Neuron (in vitro differentiated cells): Measurements from ENCODE around the gene SLC66A2.

Experiments used
- H2AFZ ChIP-seq: one replicate; pipeline ENCODE4 v1.6.1; 2013; ENCODE audit warnings: low read depth, mild to moderate bottlenecking, inconsistent platforms, low read length, moderate library complexity
- H3K27me3 ChIP-seq: one replicate; pipeline ENCODE4 v1.6.1; 2013; ENCODE audit warnings: low read length; ENCODE audit not compliant: insufficient read depth
- H3K36me3 ChIP-seq: one replicate; pipeline ENCODE4 v1.6.1; 2013; ENCODE audit warnings: low read length; ENCODE audit not compliant: insufficient read depth
- H3K4me1 ChIP-seq: one replicate; pipeline ENCODE4 v1.6.1; 2013; ENCODE audit warnings: low read length; ENCODE audit not compliant: insufficient read depth
- H3K4me3 ChIP-seq: 2 replicates; pipeline ENCODE4 v1.5.1; 2013; ENCODE audit warnings: mild to moderate bottlenecking, low read length, moderate library complexity
- H3K9me3 ChIP-seq: one replicate; pipeline ENCODE4 v1.6.1; 2013; ENCODE audit warnings: low read length

SLC66A2 gene

GRCh38 chr18:79935098-79935480, 16.4 kb downstream of the SLC66A2 start:
- Histone ChIP-seq H3K4me1 (peaks cover 4% of the 10 kb centered on the region), H3K36me3 (peaks cover 16% of the 10 kb centered on the region), H3K4me3 (no peak overlapping the region), H2AFZ (no peak overlapping the region), H3K27me3 (no peaks in the 10 kb centered on the region), H3K9me3 (peaks cover 21% of the 10 kb centered on the region)

- no peak overlapping the region for H3K4me3 ChIP-seq
These were observed 16.9 kb downstream of the SLC66A2 start for GRCh38 chr18:79934311-79935097.

GRCh38 chr18:79933765-79934164, 17.7 kb downstream of the SLC66A2 start:
- peaks cover 4% of the 10 kb centered on the region for H3K4me1 ChIP-seq
- H3K36me3 ChIP-seq: peaks cover 18% of the 10 kb centered on the region
- no peak overlapping the region for H3K4me3 ChIP-seq
- no peaks in the 10 kb centered on the region for H3K27me3 ChIP-seq
- H2AFZ ChIP-seq: no peak overlapping the region
- H3K9me3 ChIP-seq: peaks cover 28% of the 10 kb centered on the region

More at GRCh38 chr18:79934311-79935097, 16.9 kb downstream of the SLC66A2 start:
- Histone ChIP-seq H3K9me3 (peaks cover 21% of the 10 kb centered on the region), H3K27me3 (no peaks in the 10 kb centered on the region), H2AFZ (no peak overlapping the region), H3K4me1 (peaks cover 4% of the 10 kb centered on the region), H3K36me3 (peaks cover 14% of the 10 kb centered on the region)

GRCh38 chr18:79932907-79933306, 18.5 kb downstream of the SLC66A2 start:
- Histone ChIP-seq H3K36me3 (peaks cover 25% of the 10 kb centered on the region), H3K4me3 (no peak overlapping the region), H3K9me3 (peaks cover 33% of the 10 kb centered on the region)

GRCh38 chr18:79931475-79931874, 20.0 kb downstream of the SLC66A2 start:
- peaks cover 30% of the 10 kb centered on the region for H3K9me3 ChIP-seq
- peaks cover 22% of the 10 kb centered on the region for H3K36me3 ChIP-seq

More at GRCh38 chr18:79932907-79933306, 18.5 kb downstream of the SLC66A2 start:
- no peak overlapping the region for H2AFZ ChIP-seq
- H3K4me1 ChIP-seq: peaks cover 4% of the 10 kb centered on the region
- no peaks in the 10 kb centered on the region for H3K27me3 ChIP-seq

GRCh38 chr18:79930020-79930642, 21.3 kb downstream of the SLC66A2 start:
- H3K9me3 ChIP-seq: peaks cover 31% of the 10 kb centered on the region
- H3K27me3 ChIP-seq: no peaks in the 10 kb centered on the region
- peaks cover 21% of the 10 kb centered on the region for H3K36me3 ChIP-seq
- no peak overlapping the region for H3K4me3 ChIP-seq
- peaks cover 4% of the 10 kb centered on the region for H3K4me1 ChIP-seq
- no peak overlapping the region for H2AFZ ChIP-seq

More at GRCh38 chr18:79931475-79931874, 20.0 kb downstream of the SLC66A2 start:
- Histone ChIP-seq H3K27me3 (no peaks in the 10 kb centered on the region), H3K4me1 (peaks cover 4% of the 10 kb centered on the region), H3K4me3 (no peak overlapping the region), H2AFZ (no peak overlapping the region)

- no peaks in the 10 kb centered on the region for H3K4me1 ChIP-seq
- no peaks in the 10 kb centered on the region for H3K27me3 ChIP-seq
- H3K9me3 ChIP-seq: peaks cover 37% of the 10 kb centered on the region
- H2AFZ ChIP-seq: no peak overlapping the region
- H3K4me3 ChIP-seq: no peak overlapping the region
- peaks cover 29% of the 10 kb centered on the region for H3K36me3 ChIP-seq
These were observed 22.9 kb downstream of the SLC66A2 start for GRCh38 chr18:79928563-79928960.

- no peak overlapping the region for H2AFZ ChIP-seq
- H3K4me1 ChIP-seq: no peaks in the 10 kb centered on the region
- peaks cover 33% of the 10 kb centered on the region for H3K36me3 ChIP-seq
- no peak overlapping the region for H3K4me3 ChIP-seq
- no peaks in the 10 kb centered on the region for H3K27me3 ChIP-seq
- H3K9me3 ChIP-seq: peaks cover 41% of the 10 kb centered on the region
These were observed 23.6 kb downstream of the SLC66A2 start for GRCh38 chr18:79927607-79928562.

GRCh38 chr18:79926715-79927606, 24.5 kb downstream of the SLC66A2 start:
- H3K9me3 ChIP-seq: peaks cover 44% of the 10 kb centered on the region
- H3K4me1 ChIP-seq: no peaks in the 10 kb centered on the region
- H3K36me3 ChIP-seq: peaks cover 33% of the 10 kb centered on the region
- H2AFZ ChIP-seq: no peak overlapping the region
- no peaks in the 10 kb centered on the region for H3K27me3 ChIP-seq
- H3K4me3 ChIP-seq: no peak overlapping the region

GRCh38 chr18:79926306-79926705, 25.1 kb downstream of the SLC66A2 start:
- no peaks in the 10 kb centered on the region for H3K4me1 ChIP-seq
- H3K4me3 ChIP-seq: no peak overlapping the region
- H3K9me3 ChIP-seq: peaks cover 41% of the 10 kb centered on the region
- peaks cover 33% of the 10 kb centered on the region for H3K36me3 ChIP-seq
- no peaks in the 10 kb centered on the region for H3K27me3 ChIP-seq
- H2AFZ ChIP-seq: no peak overlapping the region

GRCh38 chr18:79924814-79925731, 26.4 kb downstream of the SLC66A2 start:
- Histone ChIP-seq H3K27me3 (no peaks in the 10 kb centered on the region), H3K4me1 (no peaks in the 10 kb centered on the region), H3K36me3 (peaks cover 33% of the 10 kb centered on the region), H3K9me3 (peaks cover 41% of the 10 kb centered on the region), H3K4me3 (no peak overlapping the region), H2AFZ (no peak overlapping the region)
